Neural progenitor cell (in vitro differentiated cells): ENCODE results near the gene OGDH. TPM values are rescaled to one million over a fixed set of nuclear protein-coding genes. Genes with fewer than 3 reads are reported as not detected.

Source experiments
- DNase-seq: peaks from one replicate; pipeline ENCODE4 v3.0.0-alpha.2; 2016; ENCODE audit warnings: low spot score
- H2AFZ ChIP-seq: fragments of 200-600 bp; sonication (generic); replicated peaks from 2 replicates; pipeline ENCODE4 v1.6.1; 2016; ENCODE audit warnings: antibody characterized with exemption
- H3F3A ChIP-seq: fragments of 200-600 bp; sonication (generic); 2 replicates; pipeline ENCODE4 v1.6.1; 2016; ENCODE audit warnings: antibody characterized with exemption, low read depth
- H3K27ac ChIP-seq: fragments of 200-600 bp; sonication (generic); 2 replicates; pipeline ENCODE4 v1.5.1; 2016; ENCODE audit warnings: mild to moderate bottlenecking
- H3K27me3 ChIP-seq: fragments of 200-600 bp; sonication (generic); 2 replicates; pipeline ENCODE4 v1.6.1; 2016; ENCODE audit warnings: mild to moderate bottlenecking, moderate library complexity
- H3K36me3 ChIP-seq: fragments of 200-600 bp; sonication (generic); 2 replicates; pipeline ENCODE4 v1.5.1; 2016
- H3K4me1 ChIP-seq: fragments of 200-600 bp; sonication (generic); 2 replicates; pipeline ENCODE4 v1.6.1; 2016; ENCODE audit warnings: mixed run types
- H3K4me2 ChIP-seq: fragments of 200-600 bp; sonication (generic); 2 replicates; pipeline ENCODE4 v1.6.1; 2016
- H3K4me3 ChIP-seq: fragments of 200-600 bp; sonication (generic); 2 replicates; pipeline ENCODE4 v1.5.1; 2016
- H3K79me2 ChIP-seq: fragments of 200-600 bp; sonication (generic); 2 replicates; pipeline ENCODE4 v1.6.1; 2016; ENCODE audit warnings: low read depth
- H3K9ac ChIP-seq: fragments of 200-600 bp; sonication (generic); 2 replicates; pipeline ENCODE4 v1.6.1; 2016
- H3K9me3 ChIP-seq: fragments of 200-600 bp; sonication (generic); 2 replicates; pipeline ENCODE4 v1.5.1; 2016; ENCODE audit warnings: low read depth
- H4K20me1 ChIP-seq: fragments of 200-600 bp; sonication (generic); 2 replicates; pipeline ENCODE4 v1.6.1; 2016; ENCODE audit warnings: low read depth
- H3K27ac Mint-ChIP-seq: 3 replicates; pipeline ENCODE4 v1.8.0; 2021; ENCODE audit warnings: mixed read lengths
- H3K27me3 Mint-ChIP-seq: 2 replicates; pipeline ENCODE4 v1.8.0; 2022; ENCODE audit warnings: low read depth, mild to moderate bottlenecking, inconsistent platforms, moderate library complexity, mixed read lengths; ENCODE audit not compliant: insufficient read depth
- H3K36me3 Mint-ChIP-seq: 3 replicates; pipeline ENCODE4 v1.8.0; 2021; ENCODE audit warnings: mixed read lengths
- H3K4me1 Mint-ChIP-seq: 3 replicates; pipeline ENCODE4 v1.8.0; 2021; ENCODE audit warnings: mixed read lengths
- H3K4me3 Mint-ChIP-seq: 3 replicates; pipeline ENCODE4 v1.8.0; 2021; ENCODE audit warnings: mild to moderate bottlenecking, moderate library complexity, mixed read lengths
- H3K9me3 Mint-ChIP-seq: 3 replicates; pipeline ENCODE4 v1.8.0; 2020; ENCODE audit warnings: mixed read lengths
- EZH2 ChIP-seq: fragments of 200-600 bp; sonication (generic); IDR thresholded peaks from 2 replicates; pipeline ENCODE4 v1.6.1; 2017; ENCODE audit warnings: antibody characterized with exemption, mild to moderate bottlenecking, moderate library complexity
- EZH2phosphoT487 ChIP-seq: fragments of 200-600 bp; sonication (generic); IDR thresholded peaks from 2 replicates; pipeline ENCODE4 v1.6.1; 2017; ENCODE audit warnings: antibody characterized with exemption
- total RNA-seq: library from RNA; depleted of rRNA; stranded (reverse); fragments of >200 nt; gene quantifications from 2 replicates; pipeline ENCODE4 v1.2.3, GENCODE V29; 2015; ENCODE audit warnings: low replicate concordance
- TF ChIP-seq, protein P1 (sequence below): fragments of 200-600 bp; sonication (generic); IDR thresholded peaks from 2 replicates; pipeline ENCODE4 v1.5.1; 2017; ENCODE audit warnings: antibody characterized with exemption, mild to moderate bottlenecking

The OGDH gene
- total RNA-seq, 1 donor from 2014 or later: 25.2 TPM

DNA sequence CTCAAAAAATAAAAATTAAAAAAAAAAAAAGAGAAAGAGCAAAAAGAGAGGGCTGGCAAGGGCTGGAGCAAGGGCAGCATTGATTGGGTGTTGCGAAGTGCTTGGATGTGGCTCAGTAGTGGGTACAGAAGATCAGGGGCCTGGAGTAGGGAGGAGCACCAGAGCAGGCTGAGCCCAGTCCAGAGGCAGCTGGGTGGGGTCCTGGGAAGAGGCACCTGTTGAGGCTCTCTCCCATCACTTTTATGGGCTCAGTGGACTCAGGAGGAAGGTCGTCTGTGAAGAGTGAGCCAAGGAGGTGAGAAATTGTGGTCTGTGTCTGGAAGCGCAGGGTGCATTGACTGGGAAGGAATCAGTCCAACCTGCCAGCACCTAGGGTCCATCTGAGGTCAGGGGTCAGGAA lies 130.5 kb downstream of the OGDH start:
- Histone ChIP-seq H3K36me3 (no peaks in the 10 kb centered on the region), H3F3A (no peaks in the 10 kb centered on the region), H3K9ac (no peak overlapping the region), H3K4me2 (no peak overlapping the region), H3K79me2 (no peaks in the 10 kb centered on the region), H3K27ac (no peak overlapping the region), H3K9me3 (no peaks in the 10 kb centered on the region), H3K4me3 (no peak overlapping the region), H3K27me3 (no peaks in the 10 kb centered on the region), H4K20me1 (no peaks in the 10 kb centered on the region), H3K4me1 (no peaks in the 10 kb centered on the region), H2AFZ (no peak overlapping the region)
- no peaks in the 10 kb centered on the region for H3K36me3 Mint-ChIP-seq
- H3K27ac Mint-ChIP-seq: no peak overlapping the region
- H3K4me1 Mint-ChIP-seq: no peaks in the 10 kb centered on the region
- no peak for DNase-seq
- no peak overlapping the region for H3K4me3 Mint-ChIP-seq
- peaks cover 5% of the 10 kb centered on the region for H3K27me3 Mint-ChIP-seq
- TF ChIP-seq, protein P1, sequence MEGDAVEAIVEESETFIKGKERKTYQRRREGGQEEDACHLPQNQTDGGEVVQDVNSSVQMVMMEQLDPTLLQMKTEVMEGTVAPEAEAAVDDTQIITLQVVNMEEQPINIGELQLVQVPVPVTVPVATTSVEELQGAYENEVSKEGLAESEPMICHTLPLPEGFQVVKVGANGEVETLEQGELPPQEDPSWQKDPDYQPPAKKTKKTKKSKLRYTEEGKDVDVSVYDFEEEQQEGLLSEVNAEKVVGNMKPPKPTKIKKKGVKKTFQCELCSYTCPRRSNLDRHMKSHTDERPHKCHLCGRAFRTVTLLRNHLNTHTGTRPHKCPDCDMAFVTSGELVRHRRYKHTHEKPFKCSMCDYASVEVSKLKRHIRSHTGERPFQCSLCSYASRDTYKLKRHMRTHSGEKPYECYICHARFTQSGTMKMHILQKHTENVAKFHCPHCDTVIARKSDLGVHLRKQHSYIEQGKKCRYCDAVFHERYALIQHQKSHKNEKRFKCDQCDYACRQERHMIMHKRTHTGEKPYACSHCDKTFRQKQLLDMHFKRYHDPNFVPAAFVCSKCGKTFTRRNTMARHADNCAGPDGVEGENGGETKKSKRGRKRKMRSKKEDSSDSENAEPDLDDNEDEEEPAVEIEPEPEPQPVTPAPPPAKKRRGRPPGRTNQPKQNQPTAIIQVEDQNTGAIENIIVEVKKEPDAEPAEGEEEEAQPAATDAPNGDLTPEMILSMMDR: no peak
- TF ChIP-seq EZH2phosphoT487: no peak
- TF ChIP-seq EZH2: no peak
- no peaks in the 10 kb centered on the region for H3K9me3 Mint-ChIP-seq

DNA sequence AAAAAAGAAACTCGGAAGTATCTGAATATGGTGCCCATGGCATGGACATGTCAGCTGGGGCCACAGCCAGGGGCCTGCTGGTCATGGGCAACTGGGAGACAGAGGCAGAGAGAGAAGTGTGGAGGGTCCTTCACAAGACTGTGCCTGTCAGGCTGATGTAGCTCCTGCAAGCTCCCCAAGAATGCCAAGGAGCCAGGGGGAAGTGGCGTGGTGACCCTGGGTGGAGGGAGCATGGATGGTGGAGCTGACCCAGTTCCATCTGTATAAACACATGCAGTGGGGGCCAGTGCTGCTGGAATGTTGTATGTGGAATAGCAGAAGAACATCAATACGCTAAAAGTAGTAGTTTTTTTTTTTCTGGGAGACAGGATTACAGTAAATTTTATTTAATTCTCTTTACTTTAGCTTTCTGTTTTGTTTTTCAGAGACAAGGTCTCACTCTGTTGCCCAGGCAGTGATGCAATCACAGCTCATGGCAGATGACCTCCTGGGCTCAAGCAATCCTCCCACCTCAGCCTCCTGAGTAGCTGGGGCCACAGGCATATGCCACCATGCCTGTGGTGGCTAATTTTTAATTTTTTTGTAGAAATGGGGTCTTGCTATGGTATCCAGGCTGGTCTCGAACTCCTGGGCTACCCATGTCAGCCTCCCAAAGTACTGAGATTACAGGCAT lies 131.8 kb downstream of the OGDH start:
- no peaks in the 10 kb centered on the region for H3K9me3 Mint-ChIP-seq
- no peaks in the 10 kb centered on the region for H3K4me1 Mint-ChIP-seq
- H3K4me2 ChIP-seq: no peak overlapping the region
- H3K4me3 Mint-ChIP-seq: no peak overlapping the region
- H3K4me1 ChIP-seq: no peaks in the 10 kb centered on the region
- H4K20me1 ChIP-seq: no peaks in the 10 kb centered on the region
- no peaks in the 10 kb centered on the region for H3K79me2 ChIP-seq
- H3K9ac ChIP-seq: no peak overlapping the region
- H3K36me3 Mint-ChIP-seq: no peaks in the 10 kb centered on the region
- H3K27ac Mint-ChIP-seq: no peak overlapping the region
- H3K27me3 ChIP-seq: no peaks in the 10 kb centered on the region
- TF ChIP-seq EZH2phosphoT487: no peak
- TF ChIP-seq, protein P1: no peak
- no peak for TF ChIP-seq EZH2
- H3K27ac ChIP-seq: no peak overlapping the region
- H3K4me3 ChIP-seq: no peak overlapping the region
- no peaks in the 10 kb centered on the region for H3K9me3 ChIP-seq
- DNase-seq: no peak
- no peak overlapping the region for H2AFZ ChIP-seq
- H3F3A ChIP-seq: no peaks in the 10 kb centered on the region
- peaks cover 5% of the 10 kb centered on the region for H3K27me3 Mint-ChIP-seq
- H3K36me3 ChIP-seq: no peaks in the 10 kb centered on the region

DNA sequence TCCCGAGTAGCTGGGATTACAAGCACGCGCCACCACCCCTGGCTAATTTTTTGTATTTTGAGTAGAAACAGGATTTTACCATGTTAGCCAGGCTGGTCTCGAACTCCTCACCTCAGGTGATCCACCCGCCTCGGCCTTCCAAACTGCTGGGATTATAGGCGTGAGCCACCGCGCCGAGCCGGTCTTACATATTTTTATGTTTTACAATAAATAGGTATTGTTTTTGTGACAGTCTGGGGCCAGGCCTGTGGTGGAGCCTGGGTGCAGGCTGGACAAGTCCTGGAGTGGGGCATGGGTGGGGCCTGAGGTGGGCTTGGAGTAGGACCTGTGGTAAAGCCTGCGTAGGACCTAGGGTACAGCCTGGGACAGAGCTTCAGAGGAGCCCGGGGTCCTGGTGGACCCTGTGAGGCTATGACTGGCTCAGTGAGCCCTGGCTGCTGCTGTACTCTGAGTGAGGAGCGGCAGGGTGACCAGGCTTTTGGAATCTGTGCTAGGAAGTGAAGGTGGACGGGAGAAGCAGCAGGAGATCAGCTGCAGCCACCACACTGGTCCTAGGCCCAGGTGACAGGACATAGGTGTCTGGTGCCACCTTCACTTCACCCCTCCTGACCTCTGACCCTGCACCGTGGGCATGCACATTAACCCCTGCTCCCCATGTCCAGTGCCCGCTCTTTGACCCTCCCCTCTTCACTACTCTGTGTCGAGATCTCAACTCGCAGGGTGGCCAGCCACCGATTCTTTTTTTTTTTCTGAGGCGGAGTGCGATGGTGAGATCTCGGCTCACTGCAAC lies 132.6 kb downstream of the OGDH start:
- Histone ChIP-seq H4K20me1 (no peaks in the 10 kb centered on the region), H3K79me2 (no peaks in the 10 kb centered on the region), H3F3A (peaks cover 6% of the 10 kb centered on the region), H3K4me1 (no peaks in the 10 kb centered on the region), H3K27ac (no peak overlapping the region), H3K4me2 (no peak overlapping the region), H2AFZ (no peak overlapping the region), H3K36me3 (no peaks in the 10 kb centered on the region), H3K27me3 (no peaks in the 10 kb centered on the region), H3K9ac (no peak overlapping the region), H3K4me3 (no peak overlapping the region), H3K9me3 (no peaks in the 10 kb centered on the region)
- Mint-ChIP-seq H3K27ac (no peak overlapping the region), H3K4me1 (peaks cover 6% of the 10 kb centered on the region), H3K27me3 (peaks cover 8% of the 10 kb centered on the region), H3K36me3 (no peaks in the 10 kb centered on the region), H3K4me3 (no peak overlapping the region), H3K9me3 (no peaks in the 10 kb centered on the region)
- no peak for DNase-seq
- TF ChIP-seq, protein P1: no peak
- no peak for TF ChIP-seq EZH2phosphoT487
